Right ventricle myocardium superior (tissue), 1 donor: ENCODE measurements around the gene LST1. TPM values are rescaled to one million over a fixed set of nuclear protein-coding genes. Genes with fewer than 3 reads are reported as not detected.
"Not testable (repeated sequence)": the region's sequence is repeated elsewhere in the genome, so short reads cannot be mapped to it uniquely, and the experiment has no call there.

ENCODE experiments used
- ATAC-seq: fragments of 200-7000 bp; cut with Tn5 transposase; one replicate; pipeline ENCODE4 v1.9.1; 2020; ENCODE audit warnings: mild to moderate bottlenecking; ENCODE audit not compliant: poor library complexity
- DNase-seq: peaks from one replicate; pipeline ENCODE4 v3.0.0-alpha.2; 2020
- intact Hi-C: fragments of 100-400 bp; cut with DNase I; formaldehyde crosslinking; loops from one replicate; pipeline ENCODE4 v1.11.2; 2022
- total RNA-seq: library from RNA; stranded (reverse); fragmentation: NEBNext Ultra II Directional; extraction: Animal tissue kit (Norgen Biotek cat#: 25700); gene quantifications from one replicate; pipeline ENCODE4 v1.2.1, GENCODE V29; 2021
- donor health status: DM: no; HTN: yes; CAD: no; lungs with severe emphysema.

Gene LST1
- total RNA-seq, 1 donor from 2014 or later = 5.5 TPM

- no peak for DNase-seq
- intact Hi-C loops = no loop called here
- ATAC-seq = no peak
Observed at GRCh38 chr6:31578184-31579118, 7.6 kb upstream of the LST1 start.

DNA sequence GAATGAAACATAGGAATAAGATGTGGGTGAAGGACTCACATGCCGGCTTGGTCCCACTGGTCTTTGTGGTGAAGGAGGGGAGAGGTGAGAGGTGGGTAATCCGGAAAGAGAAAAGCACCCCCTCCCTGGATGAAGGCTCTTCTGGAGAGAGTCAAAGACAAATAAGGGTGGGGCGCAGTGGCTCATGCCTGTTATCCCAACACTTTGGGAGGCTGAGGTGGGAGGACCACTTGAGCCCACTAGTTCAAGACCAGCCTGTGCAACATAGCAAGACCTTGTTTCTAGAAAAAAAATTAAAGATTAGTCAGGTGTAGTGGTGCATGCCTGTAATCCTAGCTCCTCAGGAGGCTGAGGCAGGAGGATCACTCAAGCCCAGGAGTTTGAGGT lies 7.0 kb upstream of the LST1 start:
- ATAC-seq (no peak), DNase-seq (no peak)
- intact Hi-C loops = no loop called here

GRCh38 chr6:31579546-31580437 lies 6.3 kb upstream of the LST1 start:
- ATAC-seq = no peak
- intact Hi-C loops = loop anchor here (5.0 kb wide), 1 partner anchor 32 kb away; the partner anchor contains the start of genes ATP6V1G2 and NFKBIL1
- DNase-seq = no peak

DNA sequence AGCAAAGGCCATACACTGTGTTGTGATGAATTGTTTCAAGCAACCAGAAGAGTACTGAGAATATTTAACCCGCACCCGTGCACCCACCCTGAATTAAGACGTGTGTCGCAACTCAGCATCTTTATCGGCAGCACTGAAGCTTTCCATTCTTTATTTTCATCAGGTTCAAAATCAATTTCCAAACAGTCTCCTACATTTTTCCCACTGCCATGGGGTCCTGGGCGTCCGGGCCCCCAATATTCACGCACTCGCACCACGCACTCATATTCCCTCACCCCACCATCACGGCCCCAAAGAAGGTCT lies 5.7 kb upstream of the LST1 start:
- DNase-seq (no peak), ATAC-seq (no peak)
- intact Hi-C loops = loop anchor here (5.0 kb wide), 1 partner anchor 33 kb away; the partner anchor contains the start of genes ATP6V1G2 and NFKBIL1

DNA sequence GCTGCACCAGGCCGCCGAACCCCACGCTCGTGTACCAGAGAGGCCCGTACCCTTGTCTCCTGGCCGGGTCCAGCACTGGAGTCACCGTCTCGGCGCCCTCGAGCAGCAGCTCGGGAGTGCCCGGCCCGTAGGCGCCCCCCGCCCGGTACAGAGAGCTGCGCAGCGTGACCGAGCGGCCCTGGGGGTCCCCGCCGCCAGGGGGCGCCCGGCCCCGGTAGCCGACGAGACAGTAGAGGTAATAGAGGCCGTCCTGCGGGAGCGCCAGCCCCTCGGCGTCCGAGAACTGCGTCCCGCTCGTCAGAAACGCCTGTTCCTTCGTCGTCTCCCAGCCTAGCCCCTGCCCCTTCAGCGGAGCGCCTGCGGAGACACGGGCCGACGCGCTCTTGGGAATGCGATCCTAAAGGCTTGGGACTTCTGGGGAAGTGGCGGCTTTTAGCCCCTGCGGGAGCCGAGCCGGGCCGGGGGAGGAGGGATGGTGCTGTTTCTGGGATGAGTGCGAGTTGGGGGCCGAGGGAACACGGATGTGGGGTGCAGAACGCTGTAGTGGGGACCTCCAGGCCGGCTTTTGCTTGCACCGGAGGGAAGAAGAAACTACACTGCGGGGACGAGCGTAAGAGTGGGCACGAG lies 5.2 kb upstream of the LST1 start:
- intact Hi-C loops = loop anchor here (5.0 kb wide), 1 partner anchor 34 kb away; the partner anchor contains the start of genes ATP6V1G2 and NFKBIL1
- ATAC-seq (peak; percentile 99), DNase-seq (peak; percentile 96)

GRCh38 chr6:31581434-31582229 lies 4.4 kb upstream of the LST1 start:
- intact Hi-C loops = loop anchor here (5.0 kb wide), 1 partner anchor 34 kb away; the partner anchor contains the start of genes ATP6V1G2 and NFKBIL1
- peak; percentile 34 for ATAC-seq
- no peak for DNase-seq

- ATAC-seq (no peak), DNase-seq (no peak)
- intact Hi-C loops = loop anchor here (5.0 kb wide), 1 partner anchor 35 kb away; the partner anchor contains the start of genes ATP6V1G2 and NFKBIL1
Observed at GRCh38 chr6:31582230-31582643, 3.8 kb upstream of the LST1 start, which contains the start of gene LTB. Gene LTB, minus strand, starts transcription at chr6:31582424. Its CDS starts 7 bp downstream, at chr6:31582417.

- DNase-seq = no peak
- no peak for ATAC-seq
- intact Hi-C loops = no loop called here
Observed at GRCh38 chr6:31585491-31585890, 586 bp upstream of the LST1 start.

DNA sequence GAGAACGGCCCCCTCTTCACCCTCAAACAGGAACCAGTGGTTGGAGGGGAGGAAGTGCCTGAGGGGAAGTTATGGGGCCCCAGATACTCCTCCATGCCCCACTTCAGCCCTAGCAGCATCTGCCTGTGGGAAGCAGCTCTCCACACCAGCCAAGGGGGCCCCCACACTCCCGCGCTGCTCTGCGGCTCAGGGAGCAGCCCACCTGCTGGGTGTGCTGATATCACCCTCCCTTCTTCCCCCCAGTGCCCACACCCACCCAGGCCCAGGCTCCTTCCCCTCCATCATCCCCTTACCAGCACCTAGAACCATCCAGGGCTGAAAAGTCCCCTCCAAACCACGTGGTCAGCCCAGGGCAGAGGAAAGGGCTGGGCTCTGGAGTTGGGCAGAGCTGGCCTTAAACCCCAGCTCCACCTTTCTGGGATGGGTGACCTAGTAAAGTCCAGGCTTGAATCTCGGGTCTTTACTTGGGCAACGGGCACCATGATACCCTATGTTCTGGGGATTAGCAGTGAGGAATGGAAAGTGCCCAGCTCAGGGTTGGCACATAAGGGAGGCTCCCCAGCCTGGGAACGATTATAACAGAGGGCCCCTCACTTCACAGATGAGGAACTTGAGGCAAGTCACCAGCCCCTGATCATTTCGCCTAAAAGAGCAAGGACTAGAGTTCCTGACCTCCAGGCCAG lies 663 bp downstream of the LST1 start:
- intact Hi-C loops = no loop called here
- DNase-seq (peak; percentile 41), ATAC-seq (peak; percentile 57)

- DNase-seq (no peak), ATAC-seq (no peak)
- intact Hi-C loops = no loop called here
Observed at GRCh38 chr6:31587791-31588777, 2.0 kb downstream of the LST1 start.

DNA sequence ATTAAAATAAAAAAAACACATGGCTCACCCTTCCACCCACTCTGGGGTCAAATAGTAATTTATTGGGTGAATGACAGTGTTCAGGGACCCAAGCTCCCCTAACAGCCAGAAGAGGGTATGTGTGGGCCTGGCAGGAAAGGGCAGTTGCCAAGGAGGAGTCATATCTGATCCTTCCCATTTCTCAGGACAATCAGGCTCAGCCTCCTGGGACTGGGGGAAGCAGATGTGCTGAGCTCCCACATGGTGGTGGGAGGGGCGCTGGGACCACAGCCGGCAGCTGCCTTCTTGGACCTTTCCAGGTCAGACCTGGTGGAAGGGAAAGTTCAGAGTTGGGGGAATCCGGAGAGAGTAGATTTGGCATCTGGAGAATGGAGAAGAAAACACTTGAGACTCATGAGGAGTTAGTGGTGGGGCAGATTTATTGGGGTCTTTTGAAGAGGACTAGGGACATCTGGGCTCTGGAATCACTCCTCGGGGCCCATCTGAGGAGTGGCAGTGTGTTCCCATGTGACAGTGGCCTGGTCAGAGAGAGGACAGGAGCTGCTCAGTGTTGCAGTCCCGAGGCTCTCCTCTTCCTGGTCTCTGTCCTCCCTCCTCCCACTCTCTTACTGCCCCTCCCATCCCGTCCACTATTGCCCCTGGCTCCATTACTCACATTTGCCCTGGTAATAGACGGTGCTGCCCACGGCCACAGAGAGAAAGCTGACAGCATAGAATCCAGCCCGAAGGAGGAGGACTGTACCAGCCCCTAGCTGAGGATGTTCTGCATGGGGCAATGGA lies 3.0 kb downstream of the LST1 start:
- no peak for ATAC-seq
- DNase-seq = no peak
- intact Hi-C loops = no loop called here

DNA sequence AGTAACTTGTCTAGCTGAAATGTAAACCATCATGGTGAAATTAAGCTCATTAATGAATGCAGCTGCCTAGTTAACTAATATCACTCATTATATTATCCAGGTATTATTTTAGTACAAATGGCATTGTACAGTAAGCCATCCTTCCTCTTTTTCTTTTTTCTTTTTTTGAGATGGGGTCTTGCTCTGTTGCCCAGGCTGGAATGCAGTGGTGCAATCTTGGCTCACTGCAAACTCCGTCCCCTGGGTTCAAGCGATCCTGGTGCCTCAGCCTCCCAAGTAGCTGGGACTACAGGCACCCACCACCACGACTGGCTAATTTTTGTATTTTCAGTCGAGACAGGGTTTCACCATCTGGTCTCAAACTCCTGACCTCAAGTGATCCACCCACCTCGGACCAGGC lies 4.6 kb downstream of the LST1 start:
- DNase-seq, ATAC-seq, intact Hi-C loops: not testable (repeated sequence)

- ATAC-seq (no peak), DNase-seq (no peak)
- intact Hi-C loops = no loop called here
Observed at GRCh38 chr6:31592396-31592771, 6.3 kb downstream of the LST1 start.

DNA sequence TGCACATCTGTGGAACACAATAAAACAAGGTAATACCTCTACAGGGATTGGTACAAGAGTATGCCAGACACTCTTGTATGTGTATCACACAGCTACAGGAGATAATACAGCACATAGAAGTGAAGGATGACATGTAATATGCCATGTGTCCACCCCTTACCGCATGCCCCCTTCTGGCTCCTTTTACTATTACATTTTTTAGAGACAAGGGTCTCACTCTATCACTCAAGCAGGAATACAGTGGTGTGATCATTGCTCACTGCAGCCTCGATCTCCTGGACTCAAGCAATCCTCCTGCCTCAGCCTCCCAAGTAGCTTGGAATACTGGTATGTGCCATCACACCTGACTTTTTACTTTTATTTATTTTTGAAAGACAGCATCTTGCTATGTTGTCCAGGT lies 10.9 kb downstream of the LST1 start:
- ATAC-seq (peak; percentile 62), DNase-seq (no peak)
- intact Hi-C loops = no loop called here

GRCh38 chr6:31607317-31607716 lies 21.2 kb downstream of the LST1 start:
- no peak for DNase-seq
- intact Hi-C loops = no loop called here
- ATAC-seq = no peak
